Activated T-cell treated with anti-CD3 and anti-CD28 coated beads for 4 hours (primary cell): ENCODE data around the gene CCR8.

Experiments
- DNase-seq: peaks from one replicate; pipeline ENCODE4 v3.0.0-alpha.2; 2020

Gene CCR8

GRCh38 chr3:39329493-39329892, at the start of gene CCR8:
TSS of gene CCR8 (plus strand) at chr3:39329709. CDS start at chr3:39332332, 2,623 bp downstream.
- no peak for DNase-seq

- no peak for DNase-seq
These were observed 49.6 kb upstream of the CCR8 start, which contains the start of gene CX3CR1 for GRCh38 chr3:39279745-39280517. TSS of gene CX3CR1 (minus strand) at chr3:39280036. CDS start at chr3:39266509, 13,527 bp downstream.

- no peak for DNase-seq
These were observed 48.9 kb upstream of the CCR8 start for GRCh38 chr3:39280571-39280970.

GRCh38 chr3:39281533-39281932, 48.0 kb upstream of the CCR8 start:
- no peak for DNase-seq

GRCh38 chr3:39282057-39282456, 47.5 kb upstream of the CCR8 start:
- DNase-seq, result no peak

- DNase-seq, result no peak
These were observed 45.0 kb upstream of the CCR8 start for GRCh38 chr3:39284457-39284881.

GRCh38 chr3:39285332-39285731, 44.2 kb upstream of the CCR8 start:
- DNase-seq, result no peak

GRCh38 chr3:39286771-39287170, 42.7 kb upstream of the CCR8 start:
- no peak for DNase-seq

GRCh38 chr3:39287216-39288164, 42.0 kb upstream of the CCR8 start:
- no peak for DNase-seq

- peak; percentile 70 for DNase-seq
These were observed 41.2 kb upstream of the CCR8 start for GRCh38 chr3:39288300-39288808.

GRCh38 chr3:39289107-39289506, 40.4 kb upstream of the CCR8 start:
- no peak for DNase-seq

GRCh38 chr3:39290255-39290654, 39.3 kb upstream of the CCR8 start:
- DNase-seq, result no peak

GRCh38 chr3:39291903-39292329, 37.6 kb upstream of the CCR8 start:
- DNase-seq, result peak; percentile 75

- DNase-seq, result no peak
These were observed 36.5 kb upstream of the CCR8 start for GRCh38 chr3:39292961-39293360.

GRCh38 chr3:39294446-39295183, 34.9 kb upstream of the CCR8 start:
- no peak for DNase-seq

- no peak for DNase-seq
These were observed 34.2 kb upstream of the CCR8 start for GRCh38 chr3:39295184-39295775.

- DNase-seq, result no peak
These were observed 33.1 kb upstream of the CCR8 start for GRCh38 chr3:39296197-39297077.

GRCh38 chr3:39299279-39299678, 30.2 kb upstream of the CCR8 start:
- no peak for DNase-seq

- DNase-seq, result no peak
These were observed 27.3 kb upstream of the CCR8 start for GRCh38 chr3:39302178-39302577.

- no peak for DNase-seq
These were observed 16.2 kb upstream of the CCR8 start for GRCh38 chr3:39313289-39313688.

- no peak for DNase-seq
These were observed 14.1 kb upstream of the CCR8 start for GRCh38 chr3:39315420-39315819.
